ENCODE measurements around the gene MYL12A.
"Not testable (repeated sequence)": the region's sequence is repeated elsewhere in the genome, so short reads cannot be mapped to it uniquely, and the experiment has no call there.

The MYL12A gene

DNA sequence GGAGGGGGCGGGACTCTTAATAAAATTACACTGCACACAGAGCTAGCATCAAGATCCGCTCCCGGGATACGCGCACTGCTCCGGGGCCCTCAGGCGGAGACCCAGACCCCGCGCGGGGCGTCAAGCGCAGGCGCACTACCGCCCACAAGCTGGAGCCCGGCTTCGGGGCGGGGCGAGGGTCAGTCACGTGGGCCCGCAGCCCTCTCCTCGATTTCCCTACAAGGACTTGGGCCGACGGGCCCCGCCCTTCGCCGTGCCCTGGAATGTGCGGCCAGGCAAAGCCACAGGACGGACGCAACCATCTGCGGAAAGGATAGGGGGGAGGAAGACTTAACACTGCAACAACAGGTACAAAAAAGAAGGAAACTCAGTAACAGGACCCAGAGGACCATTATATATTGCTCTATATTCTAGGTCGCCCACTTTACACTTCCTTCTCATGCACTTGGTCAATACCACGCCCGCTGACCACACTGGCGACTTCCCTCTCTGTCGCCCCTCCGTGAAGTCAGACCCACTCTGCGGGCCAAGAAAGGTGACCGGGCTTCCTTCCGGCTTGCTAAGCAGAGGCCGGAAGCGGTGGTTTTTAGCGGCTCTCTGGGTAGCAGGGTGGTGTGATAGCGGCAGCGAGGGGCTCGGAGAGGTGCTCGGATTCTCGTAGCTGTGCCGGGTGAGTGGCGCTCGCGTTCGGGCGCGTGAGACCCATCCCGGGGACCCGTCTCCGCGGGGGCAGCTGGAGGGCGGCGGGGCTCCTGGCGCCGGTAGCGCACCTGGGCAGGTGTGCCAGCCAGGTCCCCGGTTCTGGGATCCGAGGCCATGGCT lies at the start of gene MYL12A:
MYL12A (plus strand) TSS at position 562 of the 822 bp plus-strand sequence. CDS start 5,447 bp downstream, outside the sequence.
- peak; percentile 93 to 96 for DNase-seq

DNA sequence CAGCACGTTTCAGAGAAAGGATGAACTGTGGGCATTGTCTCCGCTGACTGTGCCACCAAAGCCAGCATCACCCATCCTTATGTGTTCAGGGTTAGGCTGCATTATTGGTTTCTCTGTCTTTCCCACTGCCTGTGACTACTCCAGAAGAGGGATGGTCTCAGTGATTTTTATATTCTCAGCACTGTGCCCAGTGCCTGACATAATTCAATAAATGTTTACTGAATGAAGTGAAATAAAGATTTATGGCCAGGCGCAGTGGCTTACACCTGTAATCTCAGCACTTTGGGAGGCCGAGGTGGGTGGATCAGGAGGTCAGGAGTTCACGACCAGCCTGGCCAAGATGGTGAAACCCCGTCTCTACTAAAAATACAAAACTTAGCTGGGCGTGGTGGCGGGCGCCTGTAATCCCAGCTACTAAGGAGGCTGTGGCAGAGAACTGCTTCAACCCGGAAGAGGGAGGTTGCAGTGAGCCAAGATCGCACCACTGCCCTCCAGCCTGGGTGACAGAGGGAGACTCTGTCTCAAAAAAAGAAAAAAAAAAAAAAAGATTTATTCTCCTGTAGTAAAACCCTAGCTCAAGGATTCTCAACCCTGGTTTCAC lies 49.2 kb upstream of the MYL12A start:
- DNase-seq, result not testable (repeated sequence)

GRCh38 chr18:3199942-3200645 lies 47.5 kb upstream of the MYL12A start:
- no peak for DNase-seq

- DNase-seq, result no peak
These were observed 42.4 kb upstream of the MYL12A start for GRCh38 chr18:3205239-3205638.

GRCh38 chr18:3207565-3207964 lies 40.0 kb upstream of the MYL12A start:
- no peak for DNase-seq

GRCh38 chr18:3209859-3210569 lies 37.6 kb upstream of the MYL12A start:
- no peak for DNase-seq

GRCh38 chr18:3211236-3211992 lies 36.2 kb upstream of the MYL12A start:
- DNase-seq, result no peak

GRCh38 chr18:3212657-3213056 lies 34.9 kb upstream of the MYL12A start:
- no peak for DNase-seq

GRCh38 chr18:3213300-3214059 lies 34.1 kb upstream of the MYL12A start:
- DNase-seq, result no peak

- DNase-seq, result no peak
These were observed 32.6 kb upstream of the MYL12A start for GRCh38 chr18:3214855-3215637.

GRCh38 chr18:3216987-3217386 lies 30.6 kb upstream of the MYL12A start:
- no peak for DNase-seq

DNA sequence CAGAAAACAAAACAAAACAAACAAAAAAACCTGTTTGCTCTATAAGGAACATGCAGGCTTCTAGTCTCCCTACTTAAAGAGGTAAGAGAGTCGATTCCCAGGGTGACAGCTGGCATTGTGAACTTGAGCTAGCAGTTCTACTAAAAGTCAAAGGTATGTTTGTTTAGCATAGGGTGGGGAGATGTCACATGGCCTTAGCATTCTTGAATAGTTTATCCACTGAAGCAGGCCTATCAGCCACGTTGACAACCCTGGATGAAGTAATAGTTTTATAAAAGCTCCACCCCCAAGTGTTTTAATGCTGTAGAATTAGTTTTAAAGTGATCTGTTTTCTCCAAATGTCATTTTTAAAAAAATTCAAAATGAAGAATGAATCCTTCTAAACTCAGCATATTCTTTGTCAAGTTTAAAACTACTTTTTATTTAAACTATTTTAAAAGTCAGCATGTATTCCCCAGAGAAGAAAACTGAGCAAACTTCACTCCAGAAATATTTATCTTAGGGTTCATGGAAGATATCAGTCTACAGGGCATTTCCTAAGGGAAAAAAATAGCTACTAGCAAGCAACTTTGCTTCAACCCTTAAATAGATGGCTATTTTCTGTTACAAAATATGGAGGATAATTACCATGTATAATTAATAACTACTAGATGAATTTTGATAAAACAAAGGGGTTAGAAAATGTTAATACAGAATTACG lies 29.5 kb upstream of the MYL12A start:
- no peak for DNase-seq

DNA sequence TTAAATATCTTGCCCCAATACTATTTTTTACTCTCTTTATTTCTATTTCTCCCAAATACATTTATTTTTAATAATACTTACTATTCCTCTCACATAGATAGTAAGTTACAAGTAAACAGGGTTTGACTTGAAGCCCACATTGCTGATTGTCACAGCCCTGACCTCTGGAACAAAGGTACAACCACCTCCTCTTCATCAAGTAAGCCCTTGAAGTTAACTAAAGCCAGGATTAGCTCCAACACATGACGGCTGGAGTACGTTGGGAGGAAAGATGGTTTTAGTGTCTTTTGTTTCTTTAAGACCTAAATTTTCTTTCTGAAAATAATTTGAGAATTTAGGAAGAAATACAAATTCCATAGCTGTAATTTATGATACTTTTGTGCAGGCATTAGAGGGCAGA lies 28.8 kb upstream of the MYL12A start:
- no peak for DNase-seq

DNA sequence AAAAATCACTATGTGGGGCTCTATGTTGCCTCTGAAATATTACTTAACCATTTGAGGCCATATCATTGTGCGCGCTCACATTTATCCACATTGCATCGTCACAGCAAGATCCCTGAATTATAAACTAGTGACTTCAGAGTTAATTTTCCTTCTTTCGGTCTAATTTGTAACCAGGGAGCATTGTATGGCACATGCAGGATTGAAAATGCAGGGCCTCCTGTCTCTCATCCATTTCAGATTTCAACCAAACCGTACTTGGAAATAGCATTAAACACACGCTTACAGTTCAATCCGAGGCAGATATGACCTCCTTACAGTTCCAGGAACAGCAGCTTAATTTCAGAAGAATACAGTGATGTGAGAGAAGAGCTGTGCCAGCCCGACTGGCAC lies 28.4 kb upstream of the MYL12A start:
- DNase-seq, result no peak

GRCh38 chr18:3219631-3220335 lies 27.8 kb upstream of the MYL12A start, which contains the start of gene MYOM1:
MYOM1 (minus strand) TSS chr18:3219968; CDS start chr18:3215223, 4,745 bp downstream.
- DNase-seq, result no peak

GRCh38 chr18:3220868-3221267 lies 26.7 kb upstream of the MYL12A start:
- not testable (repeated sequence) for DNase-seq

DNA sequence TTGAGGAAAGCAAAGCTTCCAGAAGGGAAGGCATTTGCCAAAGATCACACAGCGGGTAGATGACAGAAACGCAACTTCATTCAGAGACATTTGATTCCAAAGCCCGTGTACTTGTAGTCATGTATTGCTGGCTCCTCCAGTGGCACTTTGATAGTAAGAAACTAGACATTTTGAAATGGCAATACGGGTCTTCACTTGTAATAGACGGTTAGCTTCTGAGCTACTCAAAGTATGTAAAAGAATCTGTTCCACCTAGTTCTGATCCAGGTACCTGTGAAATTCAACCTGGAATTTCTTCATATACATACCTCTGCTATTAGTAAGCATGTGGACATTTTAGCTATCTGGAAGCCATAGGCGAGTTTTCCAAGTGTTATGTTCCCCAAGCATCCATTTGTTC lies 26.1 kb upstream of the MYL12A start:
- DNase-seq, result no peak

DNA sequence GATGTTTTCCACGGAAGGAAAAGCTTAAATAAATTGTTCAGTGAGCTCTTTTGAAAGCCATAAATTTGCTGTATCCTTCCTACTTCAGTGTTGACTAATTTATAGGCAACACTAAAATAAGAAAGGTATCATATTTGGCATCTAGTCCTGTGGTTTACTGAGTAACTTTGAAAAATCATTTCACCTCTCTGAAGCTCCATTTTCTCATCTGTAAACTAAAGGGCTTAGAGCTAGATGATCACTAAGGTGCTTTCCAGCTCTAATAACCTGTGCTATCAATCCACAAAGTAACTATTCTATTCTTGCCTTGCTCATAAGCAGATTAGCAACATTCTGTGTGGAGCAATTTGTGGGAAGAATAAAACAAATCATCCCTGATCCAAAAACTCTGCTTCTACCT lies 24.2 kb upstream of the MYL12A start:
- no peak for DNase-seq

DNA sequence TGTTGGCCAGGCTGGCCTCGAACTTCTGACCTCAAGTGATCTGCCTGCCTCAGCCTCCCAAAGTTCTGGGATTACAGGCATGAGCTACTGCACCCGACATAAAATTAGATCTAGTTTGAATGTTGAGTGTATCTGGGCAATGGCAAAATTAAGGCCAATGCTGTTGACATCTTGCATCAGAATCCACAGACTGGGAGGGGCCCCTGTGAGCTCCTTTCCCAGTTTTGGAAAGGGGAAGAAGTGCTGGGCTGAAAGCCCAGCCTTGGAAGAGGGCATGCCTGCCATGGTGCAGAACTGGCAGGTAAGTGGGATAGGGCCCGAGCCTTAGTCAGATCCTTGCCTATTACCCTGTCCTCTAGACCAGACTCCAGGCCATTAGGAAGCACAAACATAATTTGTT lies 23.4 kb upstream of the MYL12A start:
- no peak for DNase-seq
